Measurements from ENCODE around the gene MYO1G. TPM values are rescaled to one million over a fixed set of nuclear protein-coding genes. Genes with fewer than 3 reads are reported as not detected.

Gene MYO1G
- total RNA-seq, 1 experiment from 2014 or later = 62.4 TPM

GRCh38 chr7:44986218-44987053, 7.6 kb upstream of the MYO1G start:
- peak overlapping the region; percentile 100 for H3K9ac ChIP-seq (ENCODE audit: low read length)
- peak overlapping the region; percentile 95 for H3K27ac ChIP-seq (ENCODE audit: low read length)
- no peaks in the 10 kb centered on the region for H3K9me2 ChIP-seq (replicated peaks; ENCODE audit: insufficient read depth, low read length)
- peak overlapping the region; percentile 93 for H3K4me2 ChIP-seq (ENCODE audit: low read depth, low read length, poor library complexity, severe bottlenecking)
- peak overlapping the region; percentile 69; the same call in 1 of the 2 replicates for H2AFZ ChIP-seq (ENCODE audit: low read length)
- peak overlapping the region; percentile 100 for H3K4me3 ChIP-seq (ENCODE audit: low read length)
- H4K20me1 ChIP-seq (ENCODE audit: insufficient read depth, low read depth, low read length) = peaks cover 34% of the 10 kb centered on the region
- H3K4me1 ChIP-seq (ENCODE audit: low read length) = peaks cover 69% of the 10 kb centered on the region
- no peaks in the 10 kb centered on the region for H3K9me3 ChIP-seq (ENCODE audit: low read length)
- H3K36me3 ChIP-seq (ENCODE audit: insufficient read depth, low read length) = peaks cover 39% of the 10 kb centered on the region
- DNase-seq = peak; percentile 99
- peaks cover 30% of the 10 kb centered on the region for H3K79me2 ChIP-seq (ENCODE audit: low read length)
- H3K27me3 ChIP-seq (ENCODE audit: low read length) = no peaks in the 10 kb centered on the region

DNA sequence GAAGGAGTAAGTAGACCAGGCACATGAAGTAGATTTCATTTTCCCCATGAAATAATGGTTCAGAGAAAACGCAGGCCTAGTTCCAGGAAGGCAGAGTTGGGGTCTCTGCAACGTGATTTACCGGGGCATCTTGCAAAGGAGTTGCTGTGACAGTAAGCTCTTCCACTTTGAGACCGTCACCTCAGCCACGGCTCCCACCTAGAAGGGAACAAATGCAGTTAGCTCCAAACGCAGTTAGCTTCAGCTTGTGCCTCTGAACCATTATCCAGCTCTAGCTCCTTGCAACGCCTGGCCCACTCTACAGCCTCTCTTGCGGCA, 7.0 kb upstream of the MYO1G start:
- DNase-seq = no peak
- H3K4me3 ChIP-seq (ENCODE audit: low read length) = peak overlapping the region; percentile 100
- no peaks in the 10 kb centered on the region for H3K27me3 ChIP-seq (ENCODE audit: low read length)
- H2AFZ ChIP-seq (ENCODE audit: low read length) = no peak overlapping the region
- H3K4me1 ChIP-seq (ENCODE audit: low read length) = peaks cover 69% of the 10 kb centered on the region
- no peaks in the 10 kb centered on the region for H3K9me2 ChIP-seq (replicated peaks; ENCODE audit: insufficient read depth, low read length)
- peaks cover 39% of the 10 kb centered on the region for H3K36me3 ChIP-seq (ENCODE audit: insufficient read depth, low read length)
- H3K27ac ChIP-seq (ENCODE audit: low read length) = peak overlapping the region; percentile 95
- no peaks in the 10 kb centered on the region for H3K9me3 ChIP-seq (ENCODE audit: low read length)
- H3K9ac ChIP-seq (ENCODE audit: low read length) = peak overlapping the region; percentile 100
- H3K4me2 ChIP-seq (ENCODE audit: low read depth, low read length, poor library complexity, severe bottlenecking) = peak overlapping the region; percentile 93
- peaks cover 34% of the 10 kb centered on the region for H4K20me1 ChIP-seq (ENCODE audit: insufficient read depth, low read depth, low read length)
- peaks cover 30% of the 10 kb centered on the region for H3K79me2 ChIP-seq (ENCODE audit: low read length)

DNA sequence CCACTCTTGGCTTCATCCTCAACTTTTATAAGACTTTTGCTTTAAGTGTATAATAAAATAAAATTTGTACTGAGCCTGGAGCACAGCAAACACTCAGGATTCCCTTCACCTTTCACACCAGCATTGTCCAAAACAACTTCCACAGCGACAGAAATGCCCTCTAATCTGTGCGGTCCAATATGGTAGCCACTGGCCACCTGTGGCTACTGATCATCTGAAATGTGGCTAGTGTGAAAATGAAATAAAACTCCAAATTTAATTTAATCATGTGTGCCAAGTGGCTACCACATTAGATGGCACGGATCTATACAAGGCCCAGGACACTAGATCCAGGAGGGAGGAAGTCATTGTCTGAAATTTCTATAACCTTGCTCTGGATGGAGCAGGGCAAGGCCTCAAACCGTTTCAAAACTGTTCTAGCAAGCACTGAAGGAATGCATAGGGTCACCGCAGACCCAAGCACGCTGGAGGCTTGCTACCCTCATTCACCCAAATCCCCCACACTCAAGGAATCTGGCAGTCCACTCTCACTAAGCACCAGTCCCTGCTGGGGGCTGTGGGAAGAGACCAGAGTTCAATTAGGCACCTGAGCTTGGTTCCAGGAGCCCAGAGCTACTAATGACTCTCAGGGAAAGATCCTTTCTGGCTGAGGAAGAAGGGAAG, 6.3 kb upstream of the MYO1G start:
- H4K20me1 ChIP-seq (ENCODE audit: insufficient read depth, low read depth, low read length) = peaks cover 34% of the 10 kb centered on the region
- peaks cover 30% of the 10 kb centered on the region for H3K79me2 ChIP-seq (ENCODE audit: low read length)
- H3K9me2 ChIP-seq (replicated peaks; ENCODE audit: insufficient read depth, low read length) = no peaks in the 10 kb centered on the region
- peak overlapping the region; percentile 100 for H3K4me3 ChIP-seq (ENCODE audit: low read length)
- H3K9me3 ChIP-seq (ENCODE audit: low read length) = no peaks in the 10 kb centered on the region
- H3K4me1 ChIP-seq (ENCODE audit: low read length) = peaks cover 69% of the 10 kb centered on the region
- H3K27ac ChIP-seq (ENCODE audit: low read length) = peak overlapping the region; percentile 95
- peak overlapping the region; percentile 93 for H3K4me2 ChIP-seq (ENCODE audit: low read depth, low read length, poor library complexity, severe bottlenecking)
- peak overlapping the region; percentile 100 for H3K9ac ChIP-seq (ENCODE audit: low read length)
- DNase-seq = no peak
- H3K27me3 ChIP-seq (ENCODE audit: low read length) = no peaks in the 10 kb centered on the region
- peaks cover 39% of the 10 kb centered on the region for H3K36me3 ChIP-seq (ENCODE audit: insufficient read depth, low read length)
- H2AFZ ChIP-seq (ENCODE audit: low read length) = no peak overlapping the region

- Histone ChIP-seq H3K27ac (ENCODE audit: low read length) (peak overlapping the region; percentile 95), H3K9ac (ENCODE audit: low read length) (peak overlapping the region; percentile 100), H2AFZ (ENCODE audit: low read length) (no peak overlapping the region), H3K4me1 (ENCODE audit: low read length) (peaks cover 74% of the 10 kb centered on the region), H3K4me3 (ENCODE audit: low read length) (peak overlapping the region; percentile 100), H4K20me1 (ENCODE audit: insufficient read depth, low read depth, low read length) (peaks cover 34% of the 10 kb centered on the region), H3K9me3 (ENCODE audit: low read length) (no peaks in the 10 kb centered on the region), H3K79me2 (ENCODE audit: low read length) (peaks cover 30% of the 10 kb centered on the region), H3K4me2 (ENCODE audit: low read depth, low read length, poor library complexity, severe bottlenecking) (peak overlapping the region; percentile 93), H3K27me3 (ENCODE audit: low read length) (no peaks in the 10 kb centered on the region), H3K9me2 (replicated peaks; ENCODE audit: insufficient read depth, low read length) (no peaks in the 10 kb centered on the region), H3K36me3 (ENCODE audit: insufficient read depth, low read length) (peaks cover 39% of the 10 kb centered on the region)
- no peak for DNase-seq
Measured at GRCh38 chr7:44984478-44984758, 5.6 kb upstream of the MYO1G start.

DNA sequence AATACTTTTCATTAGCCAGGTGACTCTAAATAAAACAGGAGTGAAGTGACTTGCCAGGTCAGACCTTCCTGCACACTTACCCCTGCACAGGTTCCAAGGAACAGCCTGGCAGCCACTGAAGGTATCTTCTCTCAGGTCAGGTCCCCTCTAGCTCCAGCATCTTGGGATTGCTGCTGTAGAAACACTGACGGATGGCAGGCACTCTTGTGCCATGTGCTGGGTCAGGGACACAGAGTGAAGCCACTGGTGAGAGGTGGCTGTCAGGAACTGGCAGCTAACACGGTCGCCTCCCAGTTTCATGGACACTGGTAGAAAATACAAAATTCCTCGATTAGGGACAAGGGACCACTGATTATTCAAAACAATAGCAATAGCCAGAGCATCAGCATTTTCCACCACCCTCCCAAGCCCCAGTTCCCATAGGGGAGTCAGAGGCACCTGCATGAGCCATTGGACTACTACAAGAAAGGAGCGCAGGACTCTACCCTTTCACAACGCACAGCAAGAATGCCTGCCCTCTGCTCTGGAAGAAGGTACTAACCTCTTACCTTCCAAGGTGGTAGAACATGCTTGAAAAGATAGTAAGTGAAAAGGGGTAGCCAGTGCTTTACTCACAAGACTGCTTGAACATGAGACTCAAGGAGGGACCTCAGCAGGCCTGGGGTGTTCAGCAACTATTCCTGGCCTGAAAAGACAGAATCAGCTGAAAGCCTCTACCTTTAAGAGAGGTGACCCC, 5.1 kb upstream of the MYO1G start:
- no peak overlapping the region for H2AFZ ChIP-seq (ENCODE audit: low read length)
- peak overlapping the region; percentile 100 for H3K4me3 ChIP-seq (ENCODE audit: low read length)
- no peaks in the 10 kb centered on the region for H3K9me3 ChIP-seq (ENCODE audit: low read length)
- H3K36me3 ChIP-seq (ENCODE audit: insufficient read depth, low read length) = peaks cover 39% of the 10 kb centered on the region
- peak overlapping the region; percentile 93 for H3K4me2 ChIP-seq (ENCODE audit: low read depth, low read length, poor library complexity, severe bottlenecking)
- peaks cover 30% of the 10 kb centered on the region for H3K79me2 ChIP-seq (ENCODE audit: low read length)
- H3K9me2 ChIP-seq (replicated peaks; ENCODE audit: insufficient read depth, low read length) = no peaks in the 10 kb centered on the region
- peak overlapping the region; percentile 100 for H3K9ac ChIP-seq (ENCODE audit: low read length)
- no peak for DNase-seq
- peaks cover 79% of the 10 kb centered on the region for H3K4me1 ChIP-seq (ENCODE audit: low read length)
- peak overlapping the region; percentile 95 for H3K27ac ChIP-seq (ENCODE audit: low read length)
- peaks cover 34% of the 10 kb centered on the region for H4K20me1 ChIP-seq (ENCODE audit: insufficient read depth, low read depth, low read length)
- H3K27me3 ChIP-seq (ENCODE audit: low read length) = no peaks in the 10 kb centered on the region

DNA sequence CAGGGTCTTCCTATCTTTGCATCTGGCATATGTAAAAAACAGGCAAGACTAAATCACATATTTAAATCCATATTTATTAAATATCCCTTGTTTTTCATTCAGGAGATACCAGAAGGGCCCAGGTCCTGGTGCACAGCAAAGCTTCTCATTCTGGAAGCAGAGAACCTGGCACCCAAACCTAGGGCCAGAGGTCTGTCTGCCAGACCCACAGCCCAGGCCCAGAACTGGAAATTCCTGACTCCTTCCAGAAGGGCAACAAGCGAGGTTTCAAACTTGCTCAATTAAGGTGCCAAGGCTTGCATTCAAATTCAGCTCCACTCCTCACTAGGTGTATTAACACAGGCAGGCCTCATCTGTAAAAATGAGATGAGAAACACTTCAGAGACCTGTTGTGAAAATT, 4.2 kb upstream of the MYO1G start:
- Histone ChIP-seq H3K4me2 (ENCODE audit: low read depth, low read length, poor library complexity, severe bottlenecking) (peak overlapping the region; percentile 93), H3K36me3 (ENCODE audit: insufficient read depth, low read length) (peaks cover 39% of the 10 kb centered on the region), H3K9me2 (replicated peaks; ENCODE audit: insufficient read depth, low read length) (no peaks in the 10 kb centered on the region), H3K4me3 (ENCODE audit: low read length) (no peak overlapping the region; the same call in 1 of the 2 replicates), H3K4me1 (ENCODE audit: low read length) (peaks cover 88% of the 10 kb centered on the region), H3K27me3 (ENCODE audit: low read length) (no peaks in the 10 kb centered on the region), H2AFZ (ENCODE audit: low read length) (no peak overlapping the region), H3K27ac (ENCODE audit: low read length) (peak overlapping the region; percentile 95), H3K79me2 (ENCODE audit: low read length) (peaks cover 39% of the 10 kb centered on the region), H3K9ac (ENCODE audit: low read length) (peak overlapping the region; percentile 14; the same call in 1 of the 2 replicates), H3K9me3 (ENCODE audit: low read length) (no peaks in the 10 kb centered on the region), H4K20me1 (ENCODE audit: insufficient read depth, low read depth, low read length) (peaks cover 34% of the 10 kb centered on the region)
- DNase-seq = no peak

- peaks cover 34% of the 10 kb centered on the region for H4K20me1 ChIP-seq (ENCODE audit: insufficient read depth, low read depth, low read length)
- peaks cover 44% of the 10 kb centered on the region for H3K79me2 ChIP-seq (ENCODE audit: low read length)
- no peaks in the 10 kb centered on the region for H3K27me3 ChIP-seq (ENCODE audit: low read length)
- H3K4me2 ChIP-seq (ENCODE audit: low read depth, low read length, poor library complexity, severe bottlenecking) = peak overlapping the region; percentile 93
- peaks cover 39% of the 10 kb centered on the region for H3K36me3 ChIP-seq (ENCODE audit: insufficient read depth, low read length)
- H3K9me2 ChIP-seq (replicated peaks; ENCODE audit: insufficient read depth, low read length) = no peaks in the 10 kb centered on the region
- peak; percentile 69 for DNase-seq
- H3K4me3 ChIP-seq (ENCODE audit: low read length) = no peak overlapping the region; the same call in 1 of the 2 replicates
- H3K9ac ChIP-seq (ENCODE audit: low read length) = peak overlapping the region; percentile 14; the same call in 1 of the 2 replicates
- H3K27ac ChIP-seq (ENCODE audit: low read length) = peak overlapping the region; percentile 95
- no peaks in the 10 kb centered on the region for H3K9me3 ChIP-seq (ENCODE audit: low read length)
- H3K4me1 ChIP-seq (ENCODE audit: low read length) = peaks cover 89% of the 10 kb centered on the region
- no peak overlapping the region for H2AFZ ChIP-seq (ENCODE audit: low read length)
Measured at GRCh38 chr7:44982535-44982923, 3.7 kb upstream of the MYO1G start.
